ENCODE results near the gene TRIM34. TPM values are rescaled to one million over a fixed set of nuclear protein-coding genes. Genes with fewer than 3 reads are reported as not detected.
A peak's percentile ranks its signal among the peaks of the same experiment; 100 is the strongest.
"Not testable (repeated sequence)": the region's sequence is repeated elsewhere in the genome, so short reads cannot be mapped to it uniquely, and the experiment has no call there.

Gene TRIM34, protein sequence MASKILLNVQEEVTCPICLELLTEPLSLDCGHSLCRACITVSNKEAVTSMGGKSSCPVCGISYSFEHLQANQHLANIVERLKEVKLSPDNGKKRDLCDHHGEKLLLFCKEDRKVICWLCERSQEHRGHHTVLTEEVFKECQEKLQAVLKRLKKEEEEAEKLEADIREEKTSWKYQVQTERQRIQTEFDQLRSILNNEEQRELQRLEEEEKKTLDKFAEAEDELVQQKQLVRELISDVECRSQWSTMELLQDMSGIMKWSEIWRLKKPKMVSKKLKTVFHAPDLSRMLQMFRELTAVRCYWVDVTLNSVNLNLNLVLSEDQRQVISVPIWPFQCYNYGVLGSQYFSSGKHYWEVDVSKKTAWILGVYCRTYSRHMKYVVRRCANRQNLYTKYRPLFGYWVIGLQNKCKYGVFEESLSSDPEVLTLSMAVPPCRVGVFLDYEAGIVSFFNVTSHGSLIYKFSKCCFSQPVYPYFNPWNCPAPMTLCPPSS
- 10 to 100 TPM in 1 of 4 donors, 1 to 10 TPM in 3; 4.1 to 11.0 (median 7.5) TPM for polyA plus RNA-seq
- long read RNA-seq, donor 1, partial matches to known transcripts: 0 of 1 reads
- long read RNA-seq, donor 1, other reads (novel, unspliced or antisense): 0 of 1 reads
- long read RNA-seq, donor 2, partial matches to known transcripts: 0 of 1 reads
- long read RNA-seq, donor 2, other reads (novel, unspliced or antisense): 0 of 1 reads
- long read RNA-seq, donor 3, partial matches to known transcripts: 0 of 3 reads
- long read RNA-seq, donor 3, other reads (novel, unspliced or antisense): 0 of 3 reads
- long read RNA-seq, donor 4: 0 reads
- long read RNA-seq, donor 5: 0 reads
- long read RNA-seq, donor 6, partial matches to known transcripts: 0 of 1 reads
- long read RNA-seq, donor 6, other reads (novel, unspliced or antisense): 0 of 1 reads
- long read RNA-seq, donor 7: 0 reads
- long read RNA-seq, donor 8: 0 reads
- long read RNA-seq, donor 9: 0 reads
- long read RNA-seq, donor 10, partial matches to known transcripts: 0 of 1 reads
- long read RNA-seq, donor 10, other reads (novel, unspliced or antisense): 0 of 1 reads

DNA sequence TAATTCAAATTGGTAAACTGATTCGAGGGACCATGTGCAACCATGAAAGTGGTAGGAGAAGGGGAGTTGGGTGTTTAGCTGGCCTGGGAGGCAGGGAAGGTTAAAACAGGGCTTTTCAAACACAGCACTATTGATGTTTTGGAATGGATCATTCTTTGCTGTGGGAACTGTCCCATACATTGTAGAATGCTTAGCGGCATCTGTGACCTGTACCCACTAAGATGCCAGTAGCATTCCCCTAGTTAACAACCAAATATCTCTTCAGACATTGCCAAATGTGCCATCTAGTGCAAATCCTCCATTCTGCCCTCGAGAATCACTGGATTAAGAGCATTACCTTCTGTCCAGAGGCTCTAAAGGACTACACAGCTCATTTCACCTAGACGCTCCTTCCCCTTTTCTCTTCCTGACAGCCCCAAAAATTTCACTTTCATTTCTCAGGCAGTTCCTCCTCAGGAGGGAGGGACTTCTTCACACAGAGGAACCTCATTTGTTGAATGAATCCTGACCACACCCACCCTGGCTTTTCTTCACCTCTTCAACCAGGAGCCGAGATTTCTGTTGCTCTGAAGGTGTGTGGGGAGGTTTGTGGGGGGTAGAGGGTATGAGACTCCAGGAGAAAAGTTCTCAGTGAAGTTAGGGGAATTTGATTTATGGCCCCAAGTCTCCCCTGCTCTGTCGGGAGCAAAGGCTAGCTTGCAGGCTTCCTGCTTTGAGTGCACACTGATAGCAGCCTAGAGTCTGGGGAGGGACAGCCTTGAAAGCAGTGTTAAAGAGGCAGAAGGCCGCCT is at the start of gene TRIM34:
TRIM34 (plus strand) TSS at position 513 of the 791 bp plus-strand sequence. CDS start 7,331 bp downstream, outside the sequence.
- 3 to 14% (median 4%) methylated on average over 7 of the region's 7 CpGs for WGBS, 3 donors

DNA sequence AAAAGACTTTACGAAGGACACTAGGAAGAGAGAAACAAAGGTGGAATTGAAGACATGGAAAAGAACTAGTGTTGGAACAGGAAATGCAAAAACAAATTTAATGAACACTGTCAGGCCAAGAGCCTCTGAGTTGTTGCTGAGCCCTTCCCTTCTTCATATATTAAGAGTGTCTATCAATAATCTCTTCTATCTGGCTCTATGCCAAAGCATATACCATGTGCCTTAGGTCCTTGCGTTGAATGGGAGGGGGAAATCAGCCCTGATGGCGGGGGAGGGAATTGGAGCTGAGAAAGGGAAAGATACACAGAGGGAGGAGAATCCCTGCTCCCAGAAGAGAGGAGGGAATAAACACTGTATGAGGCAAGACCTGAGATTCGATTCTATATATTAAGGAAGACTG is 49.6 kb upstream of the TRIM34 start:
- Histone ChIP-seq H3K4me3 (ENCODE audit: low read depth in 1 of 3, low read length in 3 of 3) (no peak overlapping the region), H3K4me1 (ENCODE audit: control insufficient read depth in 3 of 3, insufficient read depth in 2 of 3, low read depth in 1 of 3, low read length in 2 of 3) (no peaks in the 10 kb centered on the region), H3K27ac (ENCODE audit: low read depth in 1 of 3, low read length in 2 of 3) (no peak overlapping the region), H3K36me3 (ENCODE audit: control insufficient read depth in 3 of 3, insufficient read depth in 2 of 3, low read depth in 1 of 3, low read length in 3 of 3) (no peaks in the 10 kb centered on the region), H3K9me3 (ENCODE audit: control insufficient read depth in 2 of 2, insufficient read depth in 1 of 2, low read depth in 1 of 2, low read length in 1 of 2) (no peaks in the 10 kb centered on the region), H3K27me3 (ENCODE audit: control insufficient read depth in 3 of 3, insufficient read depth in 3 of 3, low read length in 3 of 3) (no peaks in the 10 kb centered on the region)
- 62 to 72% (median 71%) methylated on average over 4 of the region's 4 CpGs for WGBS, 3 donors
- FAIRE-seq (no peak), DNase-seq (no peak)

More for the DNA sequence above, at the start of gene TRIM34:
- H3K27ac ChIP-seq (ENCODE audit: low read depth in 1 of 3, low read length in 2 of 3): peak within 1 kb of the TSS; percentile 71 to 90 (median 87)
- DNase-seq (peak; percentile 89 to 94), FAIRE-seq (peak; percentile 47)
- peaks cover 8 to 27% (median 11%) of the 10 kb centered on the region in 3 donors for H3K4me1 ChIP-seq (ENCODE audit: control insufficient read depth in 3 of 3, insufficient read depth in 2 of 3, low read depth in 1 of 3, low read length in 2 of 3)
- H3K36me3 ChIP-seq (ENCODE audit: control insufficient read depth in 3 of 3, insufficient read depth in 2 of 3, low read depth in 1 of 3, low read length in 3 of 3): no peaks in the 10 kb centered on the region
- peak within 1 kb of the TSS; percentile 51 to 70 (median 62) for H3K4me3 ChIP-seq (ENCODE audit: low read depth in 1 of 3, low read length in 3 of 3)
- H3K9me3 ChIP-seq (ENCODE audit: control insufficient read depth in 2 of 2, insufficient read depth in 1 of 2, low read depth in 1 of 2, low read length in 1 of 2): no peaks in the 10 kb centered on the region
- H3K27me3 ChIP-seq (ENCODE audit: control insufficient read depth in 3 of 3, insufficient read depth in 3 of 3, low read length in 3 of 3): no peaks in the 10 kb centered on the region

DNA sequence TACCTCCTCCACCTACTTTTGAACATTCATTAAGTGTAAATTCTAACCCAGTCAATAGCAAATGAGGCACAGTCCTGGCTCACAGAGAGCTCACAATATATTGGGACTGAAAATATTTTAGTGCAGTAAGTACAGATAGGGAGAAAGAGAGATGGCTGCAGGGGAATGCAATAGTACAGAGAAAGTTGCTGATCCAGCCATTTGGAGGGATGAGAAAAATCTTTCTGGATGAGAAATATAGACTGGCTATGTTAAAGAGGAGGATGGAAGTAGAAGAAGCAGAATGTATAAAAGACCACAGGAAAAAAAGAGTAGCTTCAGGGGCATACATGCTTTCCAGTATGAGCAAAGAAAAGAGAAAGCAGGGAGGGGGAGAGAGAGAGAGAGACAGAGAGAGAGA is 47.7 kb upstream of the TRIM34 start:
- no peaks in the 10 kb centered on the region for H3K36me3 ChIP-seq (ENCODE audit: control insufficient read depth in 3 of 3, insufficient read depth in 2 of 3, low read depth in 1 of 3, low read length in 3 of 3)
- FAIRE-seq: no peak
- no peak overlapping the region for H3K27ac ChIP-seq (ENCODE audit: low read depth in 1 of 3, low read length in 2 of 3)
- no peak overlapping the region for H3K4me3 ChIP-seq (ENCODE audit: low read depth in 1 of 3, low read length in 3 of 3)
- no peaks in the 10 kb centered on the region for H3K9me3 ChIP-seq (ENCODE audit: control insufficient read depth in 2 of 2, insufficient read depth in 1 of 2, low read depth in 1 of 2, low read length in 1 of 2)
- no peaks in the 10 kb centered on the region for H3K27me3 ChIP-seq (ENCODE audit: control insufficient read depth in 3 of 3, insufficient read depth in 3 of 3, low read length in 3 of 3)
- H3K4me1 ChIP-seq (ENCODE audit: control insufficient read depth in 3 of 3, insufficient read depth in 2 of 3, low read depth in 1 of 3, low read length in 2 of 3): no peaks in the 10 kb centered on the region
- no peak for DNase-seq

DNA sequence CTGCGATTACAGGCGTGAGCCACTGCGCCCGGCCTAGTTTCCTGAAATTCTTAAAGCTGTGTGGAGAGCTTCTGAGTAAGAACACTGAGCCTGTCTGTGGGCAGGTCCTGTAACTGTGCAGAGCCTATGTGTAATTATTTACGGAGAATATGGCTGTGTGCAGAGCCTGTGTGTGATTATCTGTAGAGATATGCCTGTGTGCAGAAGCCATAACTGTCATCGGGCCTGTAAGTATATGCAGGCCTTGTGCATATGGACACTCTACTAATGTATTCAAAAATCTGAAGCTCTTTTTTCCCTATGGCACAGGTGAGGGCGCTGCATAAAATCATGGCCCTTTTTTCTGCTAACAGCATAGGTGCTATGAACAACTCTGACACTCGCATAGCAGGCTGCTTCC is 44.2 kb upstream of the TRIM34 start, which contains the start of gene OR52B6:
OR52B6 (plus strand) TSS at position 301 of the 400 bp plus-strand sequence; CDS start at position 301, 0 bp downstream.
- no peak within 1 kb of the TSS for H3K27ac ChIP-seq (ENCODE audit: low read depth in 1 of 3, low read length in 2 of 3)
- H3K9me3 ChIP-seq (ENCODE audit: control insufficient read depth in 2 of 2, insufficient read depth in 1 of 2, low read depth in 1 of 2, low read length in 1 of 2): no peaks in the 10 kb centered on the region
- H3K27me3 ChIP-seq (ENCODE audit: control insufficient read depth in 3 of 3, insufficient read depth in 3 of 3, low read length in 3 of 3): no peaks in the 10 kb centered on the region
- no peaks in the 10 kb centered on the region for H3K4me1 ChIP-seq (ENCODE audit: control insufficient read depth in 3 of 3, insufficient read depth in 2 of 3, low read depth in 1 of 3, low read length in 2 of 3)
- DNase-seq (no peak), FAIRE-seq (no peak)
- H3K36me3 ChIP-seq (ENCODE audit: control insufficient read depth in 3 of 3, insufficient read depth in 2 of 3, low read depth in 1 of 3, low read length in 3 of 3): no peaks in the 10 kb centered on the region
- 85 to 93% (median 90%) methylated on average over 8 of the region's 8 CpGs for WGBS, 3 donors
- H3K4me3 ChIP-seq (ENCODE audit: low read depth in 1 of 3, low read length in 3 of 3): no peak within 1 kb of the TSS

DNA sequence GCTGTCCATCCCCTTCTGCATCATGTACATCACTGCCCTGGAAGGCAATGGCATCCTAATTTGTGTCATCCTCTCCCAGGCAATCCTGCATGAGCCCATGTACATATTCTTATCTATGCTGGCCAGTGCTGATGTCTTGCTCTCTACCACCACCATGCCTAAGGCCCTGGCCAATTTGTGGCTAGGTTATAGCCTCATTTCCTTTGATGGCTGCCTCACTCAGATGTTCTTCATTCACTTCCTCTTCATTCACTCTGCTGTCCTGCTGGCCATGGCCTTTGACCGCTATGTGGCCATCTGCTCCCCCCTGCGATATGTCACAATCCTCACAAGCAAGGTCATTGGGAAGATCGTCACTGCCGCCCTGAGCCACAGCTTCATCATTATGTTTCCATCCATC is 43.8 kb upstream of the TRIM34 start:
- no peak overlapping the region for H3K4me3 ChIP-seq (ENCODE audit: low read depth in 1 of 3, low read length in 3 of 3)
- no peaks in the 10 kb centered on the region for H3K9me3 ChIP-seq (ENCODE audit: control insufficient read depth in 2 of 2, insufficient read depth in 1 of 2, low read depth in 1 of 2, low read length in 1 of 2)
- no peak for FAIRE-seq
- no peaks in the 10 kb centered on the region for H3K36me3 ChIP-seq (ENCODE audit: control insufficient read depth in 3 of 3, insufficient read depth in 2 of 3, low read depth in 1 of 3, low read length in 3 of 3)
- H3K27ac ChIP-seq (ENCODE audit: low read depth in 1 of 3, low read length in 2 of 3): no peak overlapping the region
- no peak for DNase-seq
- H3K27me3 ChIP-seq (ENCODE audit: control insufficient read depth in 3 of 3, insufficient read depth in 3 of 3, low read length in 3 of 3): no peaks in the 10 kb centered on the region
- WGBS, 3 donors: 79 to 82% (median 81%) methylated on average over 4 of the region's 4 CpGs
- H3K4me1 ChIP-seq (ENCODE audit: control insufficient read depth in 3 of 3, insufficient read depth in 2 of 3, low read depth in 1 of 3, low read length in 2 of 3): no peaks in the 10 kb centered on the region

DNA sequence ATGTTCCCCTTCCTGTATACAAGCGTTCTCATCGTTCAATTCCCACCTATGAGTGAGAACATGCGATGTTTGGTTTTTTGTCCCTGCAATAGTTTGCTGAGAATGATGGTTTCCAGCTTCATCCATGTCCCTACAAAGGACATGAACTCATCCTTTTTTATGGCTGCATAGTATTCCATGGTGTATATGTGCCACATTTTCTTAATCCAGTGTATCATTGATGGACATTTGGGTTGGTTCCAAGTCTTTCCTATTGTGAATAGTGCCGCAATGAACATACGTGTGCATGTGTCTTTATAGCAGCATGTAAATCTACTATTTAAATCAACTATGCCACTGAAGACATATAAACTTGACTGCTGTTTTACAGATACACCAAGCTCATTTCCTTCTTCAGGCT is 40.3 kb upstream of the TRIM34 start:
- not testable (repeated sequence) for FAIRE-seq; H3K9me3 ChIP-seq (ENCODE audit: control insufficient read depth in 2 of 2, insufficient read depth in 1 of 2, low read depth in 1 of 2, low read length in 1 of 2); H3K4me3 ChIP-seq (ENCODE audit: low read depth in 1 of 3, low read length in 3 of 3); H3K27me3 ChIP-seq (ENCODE audit: control insufficient read depth in 3 of 3, insufficient read depth in 3 of 3, low read length in 3 of 3); H3K4me1 ChIP-seq (ENCODE audit: control insufficient read depth in 3 of 3, insufficient read depth in 2 of 3, low read depth in 1 of 3, low read length in 2 of 3); H3K36me3 ChIP-seq (ENCODE audit: control insufficient read depth in 3 of 3, insufficient read depth in 2 of 3, low read depth in 1 of 3, low read length in 3 of 3); H3K27ac ChIP-seq (ENCODE audit: low read depth in 1 of 3, low read length in 2 of 3); DNase-seq
- 70 to 90% (median 86%) methylated on average over 5 of the region's 5 CpGs for WGBS, 3 donors

DNA sequence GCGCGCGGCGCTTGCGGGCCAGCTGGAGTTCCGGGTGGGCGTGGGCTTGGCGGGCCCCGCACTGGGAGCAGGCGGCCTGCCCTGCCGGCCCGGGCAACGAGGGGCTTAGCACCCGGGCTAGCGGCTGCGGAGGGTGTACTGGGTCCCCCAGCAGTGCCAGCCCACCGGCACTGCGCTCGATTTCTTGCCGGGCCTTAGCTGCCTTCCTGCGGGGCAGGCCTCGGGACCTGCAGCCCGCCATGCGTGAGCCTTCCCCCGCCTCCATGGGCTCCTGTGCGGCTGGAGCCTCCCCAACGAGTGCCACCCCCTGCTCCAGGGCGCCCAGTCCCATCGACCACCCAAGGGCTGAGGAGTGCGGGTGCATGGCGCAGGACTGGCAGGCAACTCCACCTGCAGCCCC is 34.9 kb upstream of the TRIM34 start:
- 94 to 97% (median 94%) methylated on average over 12 to 31 of the region's 31 CpGs for WGBS, 3 donors
- not testable (repeated sequence) for FAIRE-seq; H3K4me1 ChIP-seq (ENCODE audit: control insufficient read depth in 3 of 3, insufficient read depth in 2 of 3, low read depth in 1 of 3, low read length in 2 of 3); H3K36me3 ChIP-seq (ENCODE audit: control insufficient read depth in 3 of 3, insufficient read depth in 2 of 3, low read depth in 1 of 3, low read length in 3 of 3); H3K27me3 ChIP-seq (ENCODE audit: control insufficient read depth in 3 of 3, insufficient read depth in 3 of 3, low read length in 3 of 3); DNase-seq; H3K4me3 ChIP-seq (ENCODE audit: low read depth in 1 of 3, low read length in 3 of 3); H3K27ac ChIP-seq (ENCODE audit: low read depth in 1 of 3, low read length in 2 of 3); H3K9me3 ChIP-seq (ENCODE audit: control insufficient read depth in 2 of 2, insufficient read depth in 1 of 2, low read depth in 1 of 2, low read length in 1 of 2)

DNA sequence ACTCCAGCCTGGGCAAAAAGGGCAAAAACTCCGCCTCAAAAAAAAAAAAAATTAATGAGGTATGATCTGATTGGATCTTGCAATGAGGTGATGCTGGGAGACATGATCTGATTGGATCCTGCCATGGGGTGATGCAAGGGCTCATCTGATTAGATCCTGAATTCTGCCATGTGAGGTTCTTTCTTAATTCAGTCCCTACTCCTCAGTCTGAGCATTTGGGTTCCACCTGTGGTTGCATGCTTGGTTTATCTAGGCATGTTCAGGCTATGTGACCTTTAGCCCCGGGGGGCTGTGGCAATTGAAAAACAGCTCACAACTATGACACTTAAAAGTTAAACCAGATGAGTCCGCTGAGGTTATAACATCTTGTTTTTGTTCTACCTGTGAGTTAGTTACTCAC is 33.2 kb upstream of the TRIM34 start:
- FAIRE-seq: no peak

More for the DNA sequence above, 33.2 kb upstream of the TRIM34 start:
- no peaks in the 10 kb centered on the region for H3K27me3 ChIP-seq (ENCODE audit: control insufficient read depth in 3 of 3, insufficient read depth in 3 of 3, low read length in 3 of 3)
- H3K4me1 ChIP-seq (ENCODE audit: control insufficient read depth in 3 of 3, insufficient read depth in 2 of 3, low read depth in 1 of 3, low read length in 2 of 3): no peaks in the 10 kb centered on the region
- H3K9me3 ChIP-seq (ENCODE audit: control insufficient read depth in 2 of 2, insufficient read depth in 1 of 2, low read depth in 1 of 2, low read length in 1 of 2): no peaks in the 10 kb centered on the region
- H3K36me3 ChIP-seq (ENCODE audit: control insufficient read depth in 3 of 3, insufficient read depth in 2 of 3, low read depth in 1 of 3, low read length in 3 of 3): no peaks in the 10 kb centered on the region
- H3K27ac ChIP-seq (ENCODE audit: low read depth in 1 of 3, low read length in 2 of 3): no peak overlapping the region
- WGBS, 3 donors: 57 to 83% (median 72%) methylated on average over 3 of the region's 3 CpGs
- H3K4me3 ChIP-seq (ENCODE audit: low read depth in 1 of 3, low read length in 3 of 3): no peak overlapping the region
- DNase-seq: no peak

Data from small intestine (tissue), 16 donors.